ENCODE measurements around the gene SSX5. TPM values are rescaled to one million over a fixed set of nuclear protein-coding genes. Genes with fewer than 3 reads are reported as not detected.
"Not testable (repeated sequence)": the region's sequence is repeated elsewhere in the genome, so short reads cannot be mapped to it uniquely, and the experiment has no call there.

Gene SSX5
- total and polyA plus RNA-seq, 2 of the 4 experiments (the other 2 are of a cell fraction), result not detected

DNA sequence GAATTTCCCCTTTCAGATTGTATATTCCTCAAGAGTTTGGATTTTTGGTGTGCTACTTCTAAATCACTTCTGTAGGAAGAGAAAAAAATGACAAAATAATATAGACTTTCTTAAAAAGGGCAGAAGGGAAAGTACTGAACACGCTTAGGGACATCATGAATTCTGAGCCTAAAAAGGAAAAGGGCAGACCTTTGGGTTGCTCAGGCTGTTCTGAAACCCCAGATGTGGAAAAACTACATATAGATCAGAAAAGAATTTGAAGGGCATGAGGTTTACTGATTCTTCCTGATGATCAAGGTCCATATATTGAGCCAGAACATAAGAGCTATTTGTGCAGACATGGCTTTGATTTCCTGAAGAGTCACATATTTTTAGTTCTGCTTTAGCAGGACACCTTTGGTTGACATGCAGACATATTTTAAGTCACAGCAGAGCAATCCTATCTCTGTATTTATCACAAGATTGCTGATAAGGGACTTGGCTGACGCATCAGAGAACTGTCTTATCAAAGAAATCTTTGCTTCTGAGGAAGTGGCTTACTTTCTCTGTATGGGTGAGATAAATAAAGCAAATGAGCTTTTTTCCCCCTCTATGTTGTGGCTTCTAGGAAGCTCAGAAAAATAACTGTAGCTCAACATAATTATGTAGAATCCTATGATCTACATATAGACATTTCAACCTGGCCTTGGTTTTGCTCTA lies 54.6 kb downstream of the SSX5 start:
- H3K14ac ChIP-seq (replicated peaks; ENCODE audit: low read depth, low read length); H3K23ac ChIP-seq (ENCODE audit: low read depth, low read length); H3K9me1 ChIP-seq (ENCODE audit: insufficient read depth, low read length); intact Hi-C loops (cut with micrococcal nuclease); H2AK5ac ChIP-seq (ENCODE audit: low read depth, low read length); H3K27me3 ChIP-seq (ENCODE audit: control insufficient read depth, insufficient read depth, low read length); H3K4me1 ChIP-seq (ENCODE audit: control insufficient read depth, insufficient read depth, low read length); H3K9me3 ChIP-seq (ENCODE audit: control insufficient read depth, insufficient read depth, low read length); H2AFZ ChIP-seq (replicated peaks; ENCODE audit: low read length, poor library complexity); H4K8ac ChIP-seq (ENCODE audit: low read depth in 2 of 2, low read length in 2 of 2); CTCF ChIA-PET; H3K27ac ChIP-seq (ENCODE audit: insufficient read depth, low read length); H2BK15ac ChIP-seq (ENCODE audit: low read depth, low read length); H3K9ac ChIP-seq (ENCODE audit: low read depth, low read length); H4K91ac ChIP-seq (ENCODE audit: insufficient read depth, low read depth, low read length); H3K36me3 ChIP-seq (ENCODE audit: control insufficient read depth, insufficient read depth, low read length); H3K56ac ChIP-seq (ENCODE audit: extremely low read depth, insufficient read depth, low read length); BruUV-seq (replicated peaks); H4K20me1 ChIP-seq (ENCODE audit: insufficient read depth, low read length); H2BK20ac ChIP-seq (ENCODE audit: low read depth, low read length); in situ Hi-C loops (cut with MboI; ENCODE audit: low sequenced_read_pairs); H2AK9ac ChIP-seq (replicated peaks; ENCODE audit: low read depth, low read length, poor library complexity); H4K5ac ChIP-seq (ENCODE audit: low read depth, low read length); ATAC-seq (ENCODE audit: low read depth); H3K4ac ChIP-seq (ENCODE audit: low read depth, low read length); H2BK120ac ChIP-seq (ENCODE audit: low read depth, low read length); dilution Hi-C loops (cut with HindIII; ENCODE audit: low sequenced_read_pairs, unreplicated experiment); H3K18ac ChIP-seq (ENCODE audit: low read depth, low read length); H3K79me1 ChIP-seq (ENCODE audit: low read depth in 1 of 2, low read length in 2 of 2); POLR2A ChIA-PET (ENCODE audit: unreplicated experiment); H2BK5ac ChIP-seq (ENCODE audit: low read depth, low read length, poor library complexity, severe bottlenecking); H3K4me3 ChIP-seq (ENCODE audit: insufficient read depth, low read depth, low read length); H3K4me2 ChIP-seq (ENCODE audit: low read depth, low read length); DNase-seq: not testable (repeated sequence)
- no CpG with 5 or more reads among the region's 2 CpGs for WGBS, 2 experiments (ENCODE audit: extremely low coverage in 2 of 2, insufficient read length in 1 of 2)

DNA sequence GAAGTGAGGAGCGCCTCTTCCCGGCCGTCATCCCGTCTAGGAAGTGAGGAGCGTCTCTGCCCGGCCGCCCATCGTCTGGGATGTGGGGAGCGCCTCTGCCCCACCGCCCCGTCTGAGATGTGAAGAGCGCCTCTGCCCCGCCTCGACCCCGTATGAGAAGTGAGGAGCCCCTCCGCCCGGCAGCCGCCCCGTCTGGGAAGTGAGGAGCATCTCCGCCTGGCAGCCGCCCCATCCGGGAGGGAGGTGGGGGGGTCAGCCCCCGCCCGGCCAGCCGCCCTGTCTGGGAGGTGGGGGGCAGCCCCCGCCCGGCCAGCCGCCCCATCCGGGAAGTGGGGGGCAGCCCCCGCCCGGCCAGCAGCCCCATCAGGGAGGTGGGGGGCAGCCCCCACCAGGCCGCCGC lies 57.5 kb downstream of the SSX5 start:
- H4K91ac ChIP-seq (ENCODE audit: insufficient read depth, low read depth, low read length); H2AK5ac ChIP-seq (ENCODE audit: low read depth, low read length); POLR2A ChIA-PET (ENCODE audit: unreplicated experiment); H2BK120ac ChIP-seq (ENCODE audit: low read depth, low read length); H3K9me1 ChIP-seq (ENCODE audit: insufficient read depth, low read length); in situ Hi-C loops (cut with MboI; ENCODE audit: low sequenced_read_pairs); H3K4me3 ChIP-seq (ENCODE audit: insufficient read depth, low read depth, low read length); H3K4me2 ChIP-seq (ENCODE audit: low read depth, low read length); ATAC-seq (ENCODE audit: low read depth); H3K9ac ChIP-seq (ENCODE audit: low read depth, low read length); H3K27me3 ChIP-seq (ENCODE audit: control insufficient read depth, insufficient read depth, low read length); H3K23ac ChIP-seq (ENCODE audit: low read depth, low read length); H3K4me1 ChIP-seq (ENCODE audit: control insufficient read depth, insufficient read depth, low read length); H2BK15ac ChIP-seq (ENCODE audit: low read depth, low read length); H3K9me3 ChIP-seq (ENCODE audit: control insufficient read depth, insufficient read depth, low read length); CTCF ChIA-PET; H3K56ac ChIP-seq (ENCODE audit: extremely low read depth, insufficient read depth, low read length); BruUV-seq (replicated peaks); H2AFZ ChIP-seq (replicated peaks; ENCODE audit: low read length, poor library complexity); intact Hi-C loops (cut with micrococcal nuclease); H2BK5ac ChIP-seq (ENCODE audit: low read depth, low read length, poor library complexity, severe bottlenecking); H2AK9ac ChIP-seq (replicated peaks; ENCODE audit: low read depth, low read length, poor library complexity); H4K5ac ChIP-seq (ENCODE audit: low read depth, low read length); H3K4ac ChIP-seq (ENCODE audit: low read depth, low read length); H4K20me1 ChIP-seq (ENCODE audit: insufficient read depth, low read length); H2BK20ac ChIP-seq (ENCODE audit: low read depth, low read length); H4K8ac ChIP-seq (ENCODE audit: low read depth in 2 of 2, low read length in 2 of 2); H3K14ac ChIP-seq (replicated peaks; ENCODE audit: low read depth, low read length); H3K18ac ChIP-seq (ENCODE audit: low read depth, low read length); H3K36me3 ChIP-seq (ENCODE audit: control insufficient read depth, insufficient read depth, low read length); H3K27ac ChIP-seq (ENCODE audit: insufficient read depth, low read length); DNase-seq; dilution Hi-C loops (cut with HindIII; ENCODE audit: low sequenced_read_pairs, unreplicated experiment); H3K79me1 ChIP-seq (ENCODE audit: low read depth in 1 of 2, low read length in 2 of 2): not testable (repeated sequence)
- 100% methylated on average over 1 of the region's 33 CpGs; no CpG with 5 or more reads in 1 of the 2 experiments for WGBS, 2 experiments (ENCODE audit: extremely low coverage in 2 of 2, insufficient read length in 1 of 2)
